Right lung (tissue), 5 donors: ENCODE results near the gene ZNF335. TPM values are rescaled to one million over a fixed set of nuclear protein-coding genes. Genes with fewer than 3 reads are reported as not detected.
"Not testable (repeated sequence)": the region's sequence is repeated elsewhere in the genome, so short reads cannot be mapped to it uniquely, and the experiment has no call there.

Experiments
- DNase-seq, 2 donors: peaks; one replicate each; pipeline ENCODE4 v3.0.0-alpha.2; 2013
- polyA plus RNA-seq, 5 donors: library from polyadenylated mRNA; unstranded; fragments of 120-200 nt; gene quantifications; one replicate each; pipeline versions ENCODE4 v1.2.1 to v1.2.3, GENCODE V29; 2013; ENCODE audit warnings: inconsistent platforms in 1 of 5, low replicate concordance in 1 of 5; ENCODE audit not compliant: insufficient read length in 5 of 5, insufficient read depth in 1 of 5

Gene ZNF335
- polyA plus RNA-seq, 5 donors: 15.0 to 21.3 (median 16.9) TPM

DNA sequence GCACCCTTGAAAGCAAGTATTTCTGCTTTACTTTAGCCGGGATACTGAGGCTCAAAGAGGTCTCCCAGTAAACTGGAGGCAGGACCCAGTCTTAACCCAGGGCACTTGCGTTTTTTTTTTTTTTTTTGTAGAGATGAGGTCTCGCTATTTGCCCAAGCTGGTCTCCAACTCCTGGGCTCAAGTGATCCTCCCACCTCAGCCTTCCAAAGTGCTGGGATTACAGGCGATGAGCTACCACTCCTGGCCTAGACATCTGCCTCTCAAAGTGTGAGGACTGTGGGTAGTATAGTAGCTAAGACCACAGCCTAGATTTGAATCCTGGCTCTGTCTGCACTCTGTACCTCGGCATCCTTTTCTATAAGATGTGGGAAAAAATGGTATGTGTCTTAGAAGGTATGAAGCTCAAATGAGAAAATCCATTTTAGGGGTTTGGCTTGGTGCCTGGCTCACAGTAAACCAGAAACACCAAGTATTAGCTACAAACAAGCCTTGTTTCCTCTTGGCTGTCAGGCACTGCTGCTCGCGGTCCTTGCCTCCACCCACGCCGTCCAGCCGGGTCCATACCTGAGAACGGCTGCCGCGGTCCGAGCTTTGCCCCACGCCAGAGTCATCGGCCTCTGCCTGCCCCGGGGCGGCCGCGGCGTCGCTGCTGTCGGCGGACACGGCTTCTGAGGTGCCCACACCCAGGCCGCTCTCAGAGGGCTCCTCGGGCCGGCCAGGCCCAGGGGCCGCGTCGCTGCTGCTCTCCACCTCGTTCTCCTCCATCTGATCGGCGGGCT, 1.2 kb downstream of the ZNF335 start:
- no peak for DNase-seq

DNA sequence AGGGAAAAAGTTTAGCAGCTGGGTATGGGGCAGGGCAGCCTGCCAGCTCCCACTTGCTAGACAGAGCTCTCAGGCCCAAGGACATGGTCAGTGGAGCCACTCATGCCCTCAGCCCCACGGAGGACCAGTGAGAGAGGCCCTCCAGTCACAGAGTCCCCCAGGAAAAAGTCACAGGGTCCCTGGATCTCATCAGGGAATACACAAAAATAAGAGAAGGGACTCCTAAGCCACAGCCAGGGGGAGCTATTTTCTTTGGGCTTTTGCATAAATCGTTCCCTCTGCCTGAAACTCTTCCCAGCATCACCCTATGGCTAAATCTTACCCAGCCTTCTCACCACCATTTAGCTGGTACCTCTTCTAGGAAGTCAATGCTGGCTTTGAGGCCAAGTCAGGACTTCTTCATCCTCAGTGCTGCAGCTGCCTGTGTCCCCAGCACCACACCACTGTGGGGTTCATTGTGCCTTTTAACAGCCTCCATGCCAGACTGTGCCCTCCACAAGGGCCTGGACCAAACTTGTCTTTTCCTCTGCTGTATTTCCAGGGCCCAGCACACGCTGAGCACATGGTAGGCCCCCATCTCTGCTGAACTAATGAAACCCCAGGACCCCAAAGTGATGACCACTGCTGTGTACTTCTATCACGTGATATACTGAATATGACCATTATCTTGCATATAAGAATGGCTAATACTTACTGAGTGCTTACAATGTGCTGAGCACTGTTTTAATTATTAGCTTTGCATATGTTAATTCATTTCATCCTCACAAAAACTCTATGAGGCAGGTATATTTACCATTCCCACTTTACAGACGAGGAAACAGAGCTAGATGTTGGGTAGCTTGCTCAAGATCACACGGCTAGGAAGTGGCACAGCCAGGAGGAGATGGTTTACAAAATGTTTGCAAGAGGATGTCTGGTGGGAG, 2.0 kb downstream of the ZNF335 start:
- DNase-seq: no peak

DNA sequence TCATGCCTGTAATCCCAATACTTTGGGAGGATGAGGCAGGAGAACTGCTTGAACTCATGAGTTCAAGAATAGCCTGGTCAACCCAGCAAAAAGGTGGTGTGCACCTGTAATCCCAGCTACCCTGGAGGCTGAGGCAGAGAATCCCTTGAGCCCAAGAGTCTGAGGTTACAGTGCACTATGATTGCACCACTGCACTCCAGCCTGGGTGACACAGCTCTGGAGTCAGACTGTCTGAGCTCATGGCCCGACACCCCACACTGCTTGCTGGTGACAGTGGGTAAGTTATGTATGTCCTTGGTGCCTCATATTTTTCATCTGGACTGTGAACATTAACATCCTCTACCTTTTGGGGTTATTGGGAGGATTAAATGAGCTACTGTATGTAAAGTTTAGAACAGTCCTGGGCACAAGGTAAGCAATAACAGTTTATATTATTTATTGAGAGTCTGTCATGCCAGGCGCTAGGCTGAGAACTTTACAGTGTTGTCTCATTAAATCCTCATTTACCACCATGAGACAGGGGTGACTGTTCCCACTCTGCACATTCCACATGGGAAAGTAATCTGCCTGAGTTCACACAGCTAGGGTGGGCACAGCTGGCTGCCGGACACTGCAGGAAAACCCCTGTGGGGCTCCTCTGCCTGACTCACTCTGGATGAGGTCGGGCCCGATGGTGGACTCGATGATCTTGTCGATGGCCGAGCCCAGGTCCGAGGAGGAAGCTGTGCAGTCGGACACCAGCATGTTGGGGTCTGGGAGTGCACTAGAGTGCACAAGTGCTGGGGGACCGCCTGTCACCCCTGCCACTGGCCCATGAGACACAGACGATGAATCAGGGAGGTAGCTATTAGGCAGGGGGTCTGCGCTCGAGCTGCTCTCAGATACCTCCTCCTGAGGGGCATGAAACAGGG, 2.9 kb downstream of the ZNF335 start:
- no peak for DNase-seq

DNA sequence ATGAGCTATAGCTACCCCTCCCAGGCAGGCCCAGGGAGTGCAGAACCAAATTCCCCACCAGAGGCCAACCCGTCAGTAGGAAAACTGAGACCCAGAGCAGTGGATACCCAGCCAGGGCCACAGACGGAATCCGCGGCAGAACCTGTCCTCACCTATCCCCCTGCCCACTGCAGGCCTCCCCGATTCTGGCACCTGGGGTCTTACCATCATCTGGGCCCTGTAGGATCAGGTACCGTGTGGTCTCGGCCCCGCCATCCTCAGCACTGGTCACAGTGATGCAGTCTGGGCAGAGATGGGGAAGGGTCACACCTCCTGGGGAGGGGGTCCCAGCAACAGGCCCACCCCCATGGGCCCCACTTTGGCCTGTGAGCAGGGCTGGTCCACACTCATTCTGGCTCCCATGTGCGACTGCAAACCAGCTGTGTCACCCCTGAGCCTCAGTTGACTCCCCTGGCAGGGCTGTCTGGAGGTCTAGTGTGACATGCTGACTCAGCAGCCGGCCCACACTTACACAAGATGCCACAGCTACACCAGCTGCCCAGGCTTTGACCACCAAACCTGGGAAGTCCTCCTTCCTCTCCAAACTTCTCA, 3.8 kb downstream of the ZNF335 start:
- no peak for DNase-seq

DNA sequence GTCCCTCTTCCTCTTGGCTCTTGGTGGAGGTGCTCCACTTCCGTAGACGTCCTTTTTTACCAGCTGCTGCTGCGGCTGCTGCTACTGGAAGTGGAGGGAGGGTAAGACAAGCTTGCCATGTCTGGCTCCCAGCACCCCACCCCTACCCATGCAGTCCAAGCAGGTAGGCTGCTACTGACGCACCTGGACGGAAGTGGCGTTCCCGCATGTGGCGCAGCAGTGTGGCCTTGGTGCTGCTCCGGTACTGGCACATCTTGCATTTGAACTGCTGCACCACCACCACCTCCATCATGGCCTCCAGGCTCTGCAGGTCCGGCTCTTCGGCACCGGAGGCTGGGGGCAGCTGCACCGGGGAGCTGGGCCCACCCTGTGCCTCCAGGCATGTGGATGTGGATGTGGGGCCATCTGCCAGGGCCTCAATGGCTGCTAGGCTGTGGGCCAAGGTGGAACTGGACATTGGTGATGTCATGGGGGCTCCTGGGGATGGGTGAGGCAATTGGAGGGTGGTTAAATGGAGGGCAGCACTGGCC, 4.4 kb downstream of the ZNF335 start:
- DNase-seq: no peak

DNA sequence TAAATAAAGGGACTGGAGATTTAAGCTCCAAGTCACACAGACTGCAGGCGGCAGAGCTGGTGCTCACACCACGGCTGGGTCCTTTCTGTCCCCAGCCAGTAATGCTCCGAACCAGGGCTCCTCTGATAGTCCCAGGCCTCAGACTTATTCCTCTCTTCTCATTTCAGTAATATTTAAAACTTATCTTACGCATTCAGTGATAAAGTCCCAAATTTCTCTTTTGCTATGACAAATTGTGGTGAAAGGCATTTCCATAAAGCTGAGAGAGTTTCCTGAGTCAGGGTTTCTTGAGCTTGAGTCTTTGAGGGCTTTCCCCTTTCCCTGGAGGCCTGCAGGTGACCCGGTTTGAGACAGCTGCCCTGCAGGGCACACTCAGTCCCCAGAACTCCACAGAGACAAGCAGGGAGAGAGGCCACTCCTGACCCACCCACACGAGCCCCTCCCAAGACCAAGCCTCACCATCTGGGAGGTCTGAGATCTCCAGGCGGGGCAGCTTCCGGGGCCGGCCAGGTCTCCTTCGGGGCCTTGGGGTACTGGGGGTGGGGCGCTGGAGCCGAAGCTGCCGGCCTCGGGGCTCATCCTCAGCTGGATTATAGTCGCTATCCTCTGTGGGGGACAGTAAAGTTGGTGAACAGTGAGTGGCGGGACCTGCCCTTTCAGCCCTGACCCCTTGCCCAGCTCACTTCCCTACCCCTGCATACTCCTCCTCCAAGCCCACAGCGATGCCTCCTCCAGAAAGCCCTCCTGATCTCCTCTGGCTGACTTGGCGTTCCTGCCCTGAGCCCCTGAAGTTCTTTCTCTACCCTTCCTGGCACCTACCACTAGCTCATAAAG, 6.6 kb downstream of the ZNF335 start:
- DNase-seq: no peak

DNA sequence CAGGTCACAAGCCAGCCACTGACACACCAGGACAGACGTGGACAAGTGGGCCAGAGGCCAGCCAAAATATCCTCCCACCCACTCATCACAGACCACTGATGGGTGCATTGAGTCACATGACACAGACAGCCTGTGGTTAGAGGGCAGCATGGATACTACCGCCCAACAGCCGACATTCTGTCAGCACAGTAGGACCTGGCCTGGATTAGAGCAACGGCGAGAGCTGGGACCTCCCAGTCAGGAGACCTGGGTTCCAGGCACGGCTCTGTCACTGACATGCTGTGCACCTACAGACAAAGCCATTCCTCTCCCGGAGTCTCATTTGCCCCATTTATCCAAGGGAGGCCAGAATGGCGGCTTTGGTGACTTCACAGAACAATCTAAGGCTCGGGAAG, 8.0 kb downstream of the ZNF335 start:
- no peak for DNase-seq

DNA sequence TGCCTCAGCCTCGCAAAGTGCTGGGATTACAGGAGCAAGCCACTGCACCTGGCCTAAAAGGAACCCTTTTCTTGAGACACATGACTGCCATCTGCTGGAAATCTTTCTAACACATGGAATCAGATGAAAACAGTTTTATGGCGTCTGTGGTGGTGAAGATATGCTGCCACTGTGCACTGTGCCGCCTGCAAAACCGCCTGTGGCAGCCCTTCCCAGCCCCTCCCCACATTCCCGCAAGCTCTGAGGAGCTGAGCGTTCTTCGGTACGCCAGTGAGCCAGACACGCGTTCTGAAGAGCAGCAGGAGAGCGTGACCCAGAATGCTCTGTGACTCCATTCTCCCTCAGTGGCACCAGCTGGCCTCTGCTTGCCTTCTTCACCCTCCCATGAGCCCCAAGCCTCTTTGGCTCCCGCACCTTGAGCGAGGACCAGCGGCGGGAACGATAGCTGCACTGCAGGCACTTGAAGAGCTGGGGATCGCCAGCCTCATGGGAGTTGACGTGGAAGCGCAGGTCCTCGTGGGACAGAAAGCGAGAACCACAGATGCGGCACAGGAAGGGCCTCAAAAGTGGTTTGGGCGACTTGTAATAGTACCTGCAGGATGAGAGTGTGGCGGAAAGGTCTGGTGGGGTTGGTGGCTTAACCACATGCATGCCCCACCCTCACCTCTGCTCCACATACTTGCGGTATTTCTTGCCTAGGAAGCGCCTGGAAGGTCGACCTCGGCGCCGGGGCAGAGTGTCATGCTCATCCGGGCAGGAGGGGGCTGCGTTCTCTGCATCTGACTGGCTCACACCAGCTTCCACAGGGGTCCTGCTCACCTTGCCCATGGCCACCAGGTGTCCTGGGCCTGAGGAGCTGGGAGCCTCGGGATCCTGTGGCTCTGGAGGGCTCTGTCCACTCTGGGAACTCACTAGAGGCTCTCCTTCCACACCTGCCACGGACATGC, 8.7 kb downstream of the ZNF335 start:
- DNase-seq: no peak

DNA sequence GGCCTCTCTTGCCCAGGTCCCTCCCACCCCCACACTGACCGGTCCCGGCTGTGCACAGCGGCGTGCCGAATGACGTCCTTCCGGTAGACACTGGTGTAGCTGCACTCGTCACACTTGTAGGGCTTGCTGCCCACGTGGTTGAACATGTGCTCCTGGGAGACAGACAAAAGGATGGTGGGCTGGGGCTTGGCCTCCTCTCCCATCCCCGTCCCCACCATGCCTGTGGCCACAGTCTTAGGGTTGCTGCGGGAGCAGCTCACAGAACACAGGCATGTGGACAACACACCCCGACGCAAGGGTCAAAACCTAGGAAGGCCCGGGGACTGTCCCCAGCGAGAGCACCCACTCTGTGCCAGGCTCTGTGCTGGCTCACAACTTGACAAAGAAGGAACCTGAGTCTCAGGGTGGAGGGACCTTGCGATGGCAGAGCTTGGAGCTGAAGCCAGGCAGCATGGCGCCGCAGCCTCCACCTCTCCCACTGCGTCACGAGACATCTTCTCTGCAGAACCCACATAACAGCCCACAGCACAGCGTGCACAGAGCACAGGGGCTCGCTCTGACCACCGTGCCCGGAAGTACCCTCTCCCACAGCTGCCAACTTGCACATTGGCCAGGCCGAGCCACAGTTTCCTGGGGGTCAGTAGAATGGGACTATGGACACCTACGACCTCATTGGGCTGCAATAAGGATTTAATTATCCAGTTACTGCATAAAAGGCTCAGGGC, 9.8 kb downstream of the ZNF335 start:
- no peak for DNase-seq

DNA sequence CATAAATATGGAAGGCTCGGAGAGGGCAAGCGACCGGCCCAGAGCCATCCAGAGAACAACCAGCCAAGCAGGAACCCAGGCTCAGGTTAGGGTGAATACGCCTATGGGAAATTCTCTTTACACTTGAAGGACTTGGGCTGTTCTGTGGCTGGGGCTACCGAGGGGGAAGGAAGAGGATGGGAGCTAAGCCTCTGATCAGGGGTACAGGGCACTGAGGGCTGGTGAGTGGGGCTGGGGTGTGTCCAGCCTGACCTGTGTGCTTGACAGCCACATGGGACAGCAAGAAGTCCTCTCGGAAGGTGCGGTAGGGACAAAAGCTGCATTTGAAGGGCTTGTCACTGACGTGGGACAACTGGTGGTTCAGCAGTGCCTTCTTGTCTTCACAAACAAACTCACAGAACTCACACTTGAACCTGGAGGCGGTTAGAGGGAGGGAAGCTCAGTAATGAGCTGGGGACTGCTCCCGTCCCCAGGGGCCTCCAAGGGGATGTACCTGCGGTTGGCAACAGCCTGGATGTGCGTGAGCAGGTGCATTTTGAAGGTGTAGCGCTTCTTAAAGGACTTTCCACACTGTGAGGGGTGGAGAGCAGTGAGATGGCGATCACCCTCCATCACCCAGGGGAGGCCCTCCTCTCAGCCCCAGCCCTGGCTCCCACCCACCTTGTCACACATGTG, 11.9 kb downstream of the ZNF335 start:
- DNase-seq: no peak

DNA sequence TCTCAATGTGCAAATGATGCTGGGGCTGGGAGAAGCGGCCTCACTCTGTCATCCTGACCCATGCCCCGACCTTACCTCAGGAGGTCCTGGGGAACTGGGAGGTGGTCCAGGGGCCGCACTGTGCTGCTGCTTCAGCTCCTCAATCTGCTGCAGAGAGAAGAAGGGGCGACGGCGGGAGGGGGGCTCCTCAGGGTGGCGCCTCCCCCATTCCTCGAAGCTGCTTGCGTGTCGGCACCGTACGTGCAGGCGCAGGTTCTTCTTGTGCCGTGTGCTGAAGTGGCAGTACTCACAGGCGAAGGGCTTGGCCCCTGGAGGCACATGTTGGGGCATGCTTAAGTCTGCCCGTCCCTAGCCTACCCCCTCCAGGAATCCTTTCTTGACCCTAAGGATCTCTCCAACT, 12.9 kb downstream of the ZNF335 start:
- DNase-seq: no peak

DNA sequence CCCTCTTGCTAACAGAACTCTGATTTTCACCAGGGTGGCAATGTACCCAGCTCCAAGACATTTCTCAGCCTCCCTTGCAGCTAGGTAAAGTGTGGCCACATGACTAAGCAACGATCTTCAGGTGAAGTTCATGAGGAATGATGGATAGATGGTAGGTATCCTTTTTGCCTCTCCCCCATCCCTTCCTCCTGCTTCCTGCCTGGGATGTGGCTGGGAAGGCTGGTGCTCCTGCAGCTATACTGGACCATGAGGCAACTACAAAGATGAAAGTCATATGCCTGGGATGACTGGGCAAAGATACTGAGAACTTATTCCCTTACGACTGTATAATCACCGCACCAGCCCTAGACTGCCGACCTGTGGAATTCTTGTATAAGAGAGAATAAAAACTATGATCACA, 13.4 kb downstream of the ZNF335 start:
- DNase-seq: no peak

DNA sequence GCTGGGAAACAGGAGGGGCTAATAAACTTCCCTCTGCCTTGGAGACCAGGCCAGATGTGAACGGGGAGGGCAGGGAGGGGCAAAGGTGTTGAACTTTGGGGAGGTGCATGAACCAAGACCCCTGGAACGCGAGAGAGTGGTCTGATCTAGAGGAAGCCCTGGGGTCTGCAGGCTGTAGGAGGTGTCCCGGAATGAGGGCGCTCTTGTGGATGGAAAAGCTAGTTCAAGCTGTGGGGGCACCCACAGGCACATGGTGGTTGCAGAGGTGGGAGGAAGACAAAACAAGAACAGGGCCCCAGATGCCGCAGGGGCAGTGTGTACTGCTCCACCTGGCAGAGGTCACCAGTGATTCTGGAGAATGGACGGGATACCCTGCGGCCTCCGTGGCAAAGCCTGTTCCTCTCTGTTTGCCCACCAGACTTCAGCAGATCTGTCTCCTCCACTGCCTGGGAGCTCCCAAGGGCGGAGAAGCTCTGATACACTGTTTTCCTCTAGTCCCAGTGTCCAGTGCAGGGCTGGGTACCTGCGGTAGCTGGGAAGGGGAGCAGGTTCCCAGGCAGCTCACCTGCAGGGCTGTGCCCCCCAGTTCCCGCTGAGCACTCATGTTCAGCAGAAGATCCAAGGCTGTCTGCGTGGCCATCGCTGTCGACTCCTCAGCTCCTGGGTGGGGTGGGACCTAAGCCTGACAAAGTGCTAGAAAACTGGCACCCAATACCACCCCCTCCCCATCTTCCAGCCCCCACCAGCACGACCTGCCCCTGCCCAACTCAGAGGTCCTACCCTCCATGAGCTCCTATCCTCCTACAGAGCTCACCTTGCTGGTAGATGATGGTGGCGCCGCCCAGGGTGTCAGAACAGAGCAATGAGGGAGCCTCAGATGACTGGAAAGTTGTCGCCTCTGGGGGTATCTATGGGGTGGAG, 14.7 kb downstream of the ZNF335 start:
- no peak for DNase-seq

DNA sequence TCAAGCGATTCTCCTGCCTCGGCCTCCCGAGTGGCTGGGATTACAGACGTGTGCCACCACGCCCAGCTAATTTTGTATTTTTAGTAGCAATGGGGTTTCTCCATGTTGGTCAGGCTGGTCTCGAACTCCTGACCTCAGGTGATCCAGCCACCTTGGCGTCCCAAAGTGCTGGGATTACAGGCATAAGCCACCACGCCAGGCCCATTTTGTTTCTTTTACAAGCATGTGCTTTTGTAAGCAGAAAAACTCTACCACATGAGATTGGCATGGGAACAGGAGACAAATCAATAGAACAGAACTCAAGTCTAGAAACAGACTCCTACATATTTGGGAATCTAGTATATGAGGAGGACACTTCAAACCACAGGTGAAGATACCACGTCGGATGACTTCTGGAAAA, 15.7 kb downstream of the ZNF335 start:
- DNase-seq: not testable (repeated sequence)

DNA sequence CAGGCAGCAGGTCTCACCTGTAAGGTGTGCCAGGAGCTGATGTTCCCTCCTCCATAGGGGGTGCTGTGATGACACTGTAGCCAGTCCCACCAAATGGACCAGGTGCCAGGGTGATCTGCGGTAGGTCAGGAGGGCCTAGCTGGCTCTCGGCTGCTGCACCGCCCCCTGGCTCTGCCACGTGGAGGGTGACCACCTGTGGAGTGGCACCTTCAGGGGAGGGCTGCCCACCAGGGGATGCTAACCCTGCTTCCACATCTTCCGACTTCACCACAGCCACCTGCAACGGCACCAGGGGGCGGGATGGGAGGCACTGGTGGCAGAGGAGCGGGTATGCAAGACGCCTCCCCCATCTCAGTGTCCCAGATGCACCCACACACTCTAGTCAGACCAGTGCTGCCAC, 18.3 kb downstream of the ZNF335 start:
- DNase-seq: no peak

DNA sequence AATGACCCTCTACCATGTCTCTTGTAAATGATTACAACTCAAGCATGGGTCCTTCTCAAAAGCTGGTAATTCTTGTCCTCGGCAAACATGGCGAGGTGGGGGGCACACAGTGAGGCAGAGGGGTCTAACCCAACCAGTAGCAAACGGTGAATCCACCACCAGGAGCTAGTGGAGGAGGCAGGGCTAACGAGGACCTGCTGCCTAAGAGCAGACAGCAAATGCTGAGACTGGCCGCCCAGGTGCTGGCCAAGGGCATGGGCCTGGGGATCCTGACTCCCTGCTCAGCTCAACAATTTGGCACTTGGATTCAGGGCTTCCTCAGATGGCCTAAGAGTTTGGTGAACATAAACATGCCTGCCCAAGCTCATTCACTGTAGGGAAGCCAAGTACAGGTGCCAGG, 19.1 kb downstream of the ZNF335 start:
- no peak for DNase-seq
